Measurements from ENCODE around the gene NRK.

Gene NRK

GRCh38 chrX:105874790-105875189 is 52.5 kb downstream of the NRK start:
- H3K27ac ChIP-seq (ENCODE audit: extremely low read depth, low read depth, low read length) = no peak overlapping the region
- no peak overlapping the region for H3K4me3 ChIP-seq (ENCODE audit: low read depth, low read length)
- CTCF ChIA-PET = interaction anchor here (0.5 kb wide), 1 partner anchor 500 kb away, joined by 4 read pairs; no protein-coding TSS in a partner anchor
- H3K9me3 ChIP-seq (ENCODE audit: control insufficient read depth, insufficient read depth, low read depth, low read length) = no peaks in the 10 kb centered on the region
- TF ChIP-seq SP2 (tag by site-specific recombination; IDR thresholded peaks at IDR 0.05) (no peak), ZNF394 (tag by site-specific recombination; IDR thresholded peaks at IDR 0.05; ENCODE audit: borderline replicate concordance) (no peak), ZSCAN16 (tag by site-specific recombination; IDR thresholded peaks at IDR 0.05) (no peak), ZFHX2 (tag by site-specific recombination; conservative IDR thresholded peaks at IDR 0.05) (no peak), ZNF366 (tag by site-specific recombination; conservative IDR thresholded peaks at IDR 0.05) (no peak), ZXDB (tag by site-specific recombination; IDR thresholded peaks at IDR 0.05) (no peak), ZNF404 (tag by site-specific recombination; IDR thresholded peaks at IDR 0.05) (no peak), PRDM10 (tag by site-specific recombination; IDR thresholded peaks at IDR 0.05) (no peak), ZBTB44 (tag by site-specific recombination; IDR thresholded peaks at IDR 0.05) (no peak), ZFP69B (tag by site-specific recombination; IDR thresholded peaks at IDR 0.05) (no peak), ZNF510 (tag by site-specific recombination; IDR thresholded peaks at IDR 0.05; ENCODE audit: insufficient replicate concordance) (no peak), ZNF610 (tag by site-specific recombination; IDR thresholded peaks at IDR 0.05; ENCODE audit: borderline replicate concordance) (no peak), ZBTB17 (tag by site-specific recombination; IDR thresholded peaks at IDR 0.05) (no peak), OSR2 (tag by site-specific recombination; IDR thresholded peaks at IDR 0.05) (no peak), ZNF571 (tag by site-specific recombination; IDR thresholded peaks at IDR 0.05) (no peak), ZBTB11 (tag by site-specific recombination; conservative IDR thresholded peaks at IDR 0.05; ENCODE audit: low read depth) (no peak), ZNF274 (IDR thresholded peaks at IDR 0.05; ENCODE audit: low read length) (no peak), ZNF274 (tag by site-specific recombination; IDR thresholded peaks at IDR 0.05; ENCODE audit: borderline replicate concordance) (no peak), SALL2 (tag by site-specific recombination; IDR thresholded peaks at IDR 0.05; ENCODE audit: borderline replicate concordance) (no peak), ZNF514 (tag by site-specific recombination; IDR thresholded peaks at IDR 0.05) (no peak), GLI2 (tag by site-specific recombination; IDR thresholded peaks at IDR 0.05; ENCODE audit: borderline replicate concordance, low read depth) (no peak)
- POLR2A ChIA-PET = no interaction called here
- no peaks in the 10 kb centered on the region for H3K4me1 ChIP-seq (ENCODE audit: control insufficient read depth, insufficient read depth, low read length)
- no peaks in the 10 kb centered on the region for H3K36me3 ChIP-seq (ENCODE audit: control insufficient read depth in 2 of 2, insufficient read depth in 1 of 2, low read length in 2 of 2)

All from HEK293 (cell line).